ENCODE results near the gene CD58.

The CD58 gene

DNA sequence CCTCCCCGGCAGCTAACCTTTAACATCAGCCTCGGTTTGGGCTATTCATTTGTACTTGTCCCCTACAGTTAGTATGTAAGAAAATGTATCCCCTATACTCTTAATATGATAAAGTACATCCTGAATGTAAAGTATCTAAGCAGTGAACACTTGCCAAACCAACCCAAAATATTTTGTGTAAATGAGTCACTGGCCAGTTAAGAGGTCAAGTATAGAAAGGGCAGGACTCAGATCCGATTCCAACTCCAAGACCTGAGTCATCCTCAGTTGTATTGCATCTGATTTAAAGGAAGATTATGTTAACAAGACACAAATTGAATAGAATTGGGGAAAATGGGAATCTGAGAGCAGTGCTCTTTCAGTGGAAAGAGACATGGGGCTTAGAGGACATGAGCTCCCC, 84.4 kb downstream of the CD58 start:
- H3K36me3 ChIP-seq, result no peaks in the 10 kb centered on the region
- TF ChIP-seq, protein P1, sequence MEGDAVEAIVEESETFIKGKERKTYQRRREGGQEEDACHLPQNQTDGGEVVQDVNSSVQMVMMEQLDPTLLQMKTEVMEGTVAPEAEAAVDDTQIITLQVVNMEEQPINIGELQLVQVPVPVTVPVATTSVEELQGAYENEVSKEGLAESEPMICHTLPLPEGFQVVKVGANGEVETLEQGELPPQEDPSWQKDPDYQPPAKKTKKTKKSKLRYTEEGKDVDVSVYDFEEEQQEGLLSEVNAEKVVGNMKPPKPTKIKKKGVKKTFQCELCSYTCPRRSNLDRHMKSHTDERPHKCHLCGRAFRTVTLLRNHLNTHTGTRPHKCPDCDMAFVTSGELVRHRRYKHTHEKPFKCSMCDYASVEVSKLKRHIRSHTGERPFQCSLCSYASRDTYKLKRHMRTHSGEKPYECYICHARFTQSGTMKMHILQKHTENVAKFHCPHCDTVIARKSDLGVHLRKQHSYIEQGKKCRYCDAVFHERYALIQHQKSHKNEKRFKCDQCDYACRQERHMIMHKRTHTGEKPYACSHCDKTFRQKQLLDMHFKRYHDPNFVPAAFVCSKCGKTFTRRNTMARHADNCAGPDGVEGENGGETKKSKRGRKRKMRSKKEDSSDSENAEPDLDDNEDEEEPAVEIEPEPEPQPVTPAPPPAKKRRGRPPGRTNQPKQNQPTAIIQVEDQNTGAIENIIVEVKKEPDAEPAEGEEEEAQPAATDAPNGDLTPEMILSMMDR (IDR thresholded peaks at IDR 0.05; ENCODE audit: low read depth, low read length), result no peak
- H3K4me3 ChIP-seq (ENCODE audit: low read depth, low read length), result no peak overlapping the region
- no peak for DNase-seq
- no peak overlapping the region for H3K27ac ChIP-seq
- no peaks in the 10 kb centered on the region for H3K9me3 ChIP-seq (ENCODE audit: severe bottlenecking)
- H3K27me3 ChIP-seq (ENCODE audit: insufficient read depth, low read depth, severe bottlenecking), result no peaks in the 10 kb centered on the region

DNA sequence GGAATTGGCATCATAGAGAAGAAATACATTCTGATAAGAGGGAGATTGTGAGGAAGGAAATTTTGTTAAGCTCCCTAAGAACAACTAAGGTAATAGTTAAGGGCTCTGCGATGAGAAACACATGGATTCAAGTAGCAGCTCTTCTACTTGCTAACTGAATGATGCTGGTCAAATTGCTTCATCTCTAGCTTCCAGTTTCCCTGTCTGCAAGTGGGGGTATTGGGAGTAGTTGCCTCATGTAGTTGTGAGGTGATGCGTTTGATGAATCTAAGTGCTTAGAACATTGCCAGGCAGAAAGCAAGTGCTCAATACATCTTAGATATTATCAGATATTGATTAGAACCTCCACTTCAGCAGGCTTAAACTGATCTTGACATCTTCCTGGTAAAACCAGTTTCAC, 84.8 kb downstream of the CD58 start:
- no peak overlapping the region for H3K27ac ChIP-seq
- H3K4me3 ChIP-seq (ENCODE audit: low read depth, low read length), result no peak overlapping the region
- no peaks in the 10 kb centered on the region for H3K27me3 ChIP-seq (ENCODE audit: insufficient read depth, low read depth, severe bottlenecking)
- TF ChIP-seq, protein P1 (IDR thresholded peaks at IDR 0.05; ENCODE audit: low read depth, low read length), result no peak
- no peaks in the 10 kb centered on the region for H3K9me3 ChIP-seq (ENCODE audit: severe bottlenecking)
- no peaks in the 10 kb centered on the region for H3K36me3 ChIP-seq
- no peak for DNase-seq

DNA sequence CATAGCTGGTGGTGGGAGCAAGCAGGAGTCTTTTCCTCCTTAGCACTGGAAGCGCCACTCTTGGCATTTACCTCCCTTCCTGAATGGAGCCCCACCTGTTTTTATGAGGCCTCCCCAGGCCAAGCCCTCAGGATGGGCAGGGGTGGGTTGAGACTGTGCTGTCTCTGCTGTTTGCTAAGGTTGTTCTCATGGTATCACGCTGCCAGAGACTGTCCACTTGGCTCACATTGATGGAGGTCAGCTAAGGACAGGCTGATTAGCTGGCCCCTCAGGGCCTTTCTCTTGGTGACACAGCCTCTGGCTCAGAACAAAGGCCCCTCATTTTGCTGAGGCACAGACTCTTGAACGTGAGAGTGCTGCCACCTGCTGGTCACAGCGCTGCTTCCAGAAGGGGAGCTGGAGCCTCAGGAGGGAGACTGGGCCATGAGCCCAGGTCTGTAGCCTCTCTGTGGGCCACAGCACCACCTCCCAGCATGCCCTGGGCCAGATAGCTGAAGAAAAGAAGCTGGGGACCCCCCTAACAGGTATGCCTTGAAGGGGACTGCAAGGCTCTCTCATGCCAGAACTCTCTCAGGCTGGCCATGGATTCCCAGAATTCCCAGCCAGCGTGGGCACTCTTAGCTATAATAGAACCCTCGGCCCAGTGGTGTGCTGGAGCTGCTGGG, 85.6 kb downstream of the CD58 start:
- peak; percentile 91 for DNase-seq
- Histone ChIP-seq H3K36me3 (no peaks in the 10 kb centered on the region), H3K27ac (peak overlapping the region; percentile 34; the same call in 1 of the 2 replicates), H3K27me3 (ENCODE audit: insufficient read depth, low read depth, severe bottlenecking) (no peaks in the 10 kb centered on the region), H3K9me3 (ENCODE audit: severe bottlenecking) (no peaks in the 10 kb centered on the region), H3K4me3 (ENCODE audit: low read depth, low read length) (no peak overlapping the region)
- TF ChIP-seq, protein P1 (IDR thresholded peaks at IDR 0.05; ENCODE audit: low read depth, low read length), result peak; percentile 90

DNA sequence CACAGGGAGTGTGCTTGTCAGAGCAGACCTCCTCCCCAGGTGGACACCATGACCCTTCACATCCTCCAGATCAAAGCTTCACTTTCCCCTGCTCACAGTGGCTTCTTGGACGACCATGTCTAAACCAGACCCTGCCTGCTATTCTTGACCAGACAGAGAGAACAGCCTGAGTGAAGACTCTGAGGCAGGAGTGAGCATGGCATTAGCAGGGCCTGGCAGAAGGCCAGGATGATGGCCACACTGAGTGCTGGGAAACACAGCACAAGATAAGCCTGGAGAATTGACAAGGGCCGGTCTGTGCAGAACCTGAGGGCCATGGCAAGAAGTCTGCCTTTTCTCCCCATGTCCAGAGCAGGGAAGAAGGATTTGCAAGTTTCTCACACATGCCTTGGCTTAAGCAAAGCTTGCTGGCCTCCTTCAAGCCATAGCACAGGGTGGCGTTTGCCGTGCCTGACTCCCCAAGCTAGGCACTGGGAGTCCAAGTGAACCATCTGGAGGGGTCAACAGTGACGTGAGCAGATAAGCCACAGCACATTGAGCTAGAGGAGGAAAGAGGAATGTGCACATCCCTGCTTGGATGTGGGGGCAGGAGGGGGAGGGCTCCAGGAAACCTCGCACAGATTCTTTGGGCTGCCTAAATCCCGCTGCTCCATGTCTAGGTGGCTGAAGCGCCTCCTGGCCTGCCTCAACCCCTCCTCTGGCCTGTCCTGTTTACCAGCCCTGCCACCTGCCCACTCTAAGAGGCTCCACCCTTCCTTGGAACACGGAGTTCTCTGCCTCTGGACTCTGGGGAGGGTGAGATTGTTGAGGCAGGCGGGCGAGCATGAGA, 87.1 kb downstream of the CD58 start:
- TF ChIP-seq, protein P1 (IDR thresholded peaks at IDR 0.05; ENCODE audit: low read depth, low read length), result no peak

DNA sequence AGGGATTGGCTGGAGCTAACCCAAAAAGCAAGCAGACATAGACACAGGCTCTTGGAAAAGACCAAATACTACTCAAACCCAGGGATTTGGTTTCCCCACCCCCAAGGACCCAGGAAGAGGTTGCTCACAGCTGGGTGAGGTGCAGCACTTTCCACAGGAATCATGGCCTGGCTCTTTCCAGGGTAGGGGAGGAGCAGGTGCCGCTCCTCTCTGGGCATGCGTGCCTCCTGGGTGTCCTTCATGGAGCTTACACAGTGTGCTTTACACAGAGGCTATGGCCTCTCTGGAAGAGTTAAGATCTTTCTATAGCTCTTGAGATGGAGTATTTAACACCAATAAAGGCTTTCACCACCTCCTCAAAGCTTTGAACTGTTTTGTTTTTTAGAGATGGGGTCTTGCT, 88.3 kb downstream of the CD58 start:
- TF ChIP-seq, protein P1 (IDR thresholded peaks at IDR 0.05; ENCODE audit: low read depth, low read length), result no peak
- no peaks in the 10 kb centered on the region for H3K27me3 ChIP-seq (ENCODE audit: insufficient read depth, low read depth, severe bottlenecking)
- no peak overlapping the region for H3K27ac ChIP-seq
- no peak overlapping the region for H3K4me3 ChIP-seq (ENCODE audit: low read depth, low read length)
- H3K36me3 ChIP-seq, result no peaks in the 10 kb centered on the region
- DNase-seq, result no peak
- H3K9me3 ChIP-seq (ENCODE audit: severe bottlenecking), result no peaks in the 10 kb centered on the region

More for the DNA sequence above, 87.1 kb downstream of the CD58 start:
- DNase-seq, result no peak
- H3K27ac ChIP-seq, result no peak overlapping the region
- no peaks in the 10 kb centered on the region for H3K27me3 ChIP-seq (ENCODE audit: insufficient read depth, low read depth, severe bottlenecking)
- no peak overlapping the region for H3K4me3 ChIP-seq (ENCODE audit: low read depth, low read length)
- H3K36me3 ChIP-seq, result no peaks in the 10 kb centered on the region
- no peaks in the 10 kb centered on the region for H3K9me3 ChIP-seq (ENCODE audit: severe bottlenecking)
